GM18526 (cell line): Measurements from ENCODE around the gene ITFG1.

ENCODE experiments used
- POLR2A ChIP-seq: IDR thresholded peaks from 3 replicates; pipeline ENCODE4 v1.6.1; 2011; ENCODE audit not compliant: insufficient read length; ENCODE audit errors: extremely low read depth

ITFG1 gene

GRCh38 chr16:47375423-47375822, 85.4 kb downstream of the ITFG1 start:
- TF ChIP-seq POLR2A, result no peak

- no peak for TF ChIP-seq POLR2A
These were observed 86.2 kb downstream of the ITFG1 start for GRCh38 chr16:47374629-47375028.

- TF ChIP-seq POLR2A, result no peak
These were observed 89.4 kb downstream of the ITFG1 start for GRCh38 chr16:47371271-47372014.

GRCh38 chr16:47370536-47370935, 90.3 kb downstream of the ITFG1 start:
- no peak for TF ChIP-seq POLR2A

- no peak for TF ChIP-seq POLR2A
These were observed 94.6 kb downstream of the ITFG1 start for GRCh38 chr16:47366228-47366627.

- TF ChIP-seq POLR2A, result no peak
These were observed 97.1 kb downstream of the ITFG1 start for GRCh38 chr16:47363761-47364160.

- no peak for TF ChIP-seq POLR2A
These were observed 101.4 kb downstream of the ITFG1 start for GRCh38 chr16:47359478-47359877.

GRCh38 chr16:47358816-47359215, 102.0 kb downstream of the ITFG1 start:
- TF ChIP-seq POLR2A, result no peak

GRCh38 chr16:47342055-47342454, 118.8 kb downstream of the ITFG1 start:
- no peak for TF ChIP-seq POLR2A

GRCh38 chr16:47323241-47323640, 137.6 kb downstream of the ITFG1 start:
- TF ChIP-seq POLR2A, result no peak

- no peak for TF ChIP-seq POLR2A
These were observed 140.1 kb downstream of the ITFG1 start for GRCh38 chr16:47320546-47321310.

- TF ChIP-seq POLR2A, result no peak
These were observed 143.2 kb downstream of the ITFG1 start for GRCh38 chr16:47317465-47318240.

- no peak for TF ChIP-seq POLR2A
These were observed 144.3 kb downstream of the ITFG1 start for GRCh38 chr16:47316442-47317015.

GRCh38 chr16:47311738-47312505, 148.9 kb downstream of the ITFG1 start:
- no peak for TF ChIP-seq POLR2A

- no peak for TF ChIP-seq POLR2A
These were observed 150.1 kb downstream of the ITFG1 start for GRCh38 chr16:47310792-47311211.
